A172 (cell line): ENCODE data around the gene NPIPB6. TPM values are rescaled to one million over a fixed set of nuclear protein-coding genes. Genes with fewer than 3 reads are reported as not detected.

Experiments
- DNase-seq: peaks from one replicate; pipeline ENCODE4 v3.0.0-alpha.2; 2015; ENCODE audit warnings: low spot score
- total RNA-seq: library from RNA; depleted of rRNA; stranded (reverse); fragments of >200 nt; shearing (Covaris generic); gene quantifications from 2 replicates; pipeline ENCODE4 v1.2.3, GENCODE V29; 2014; rRNA removed

NPIPB6 gene
- total RNA-seq, 1 experiment from 2014 or later: not detected

- DNase-seq: no peak
These were observed 64.8 kb downstream of the NPIPB6 start for GRCh38 chr16:28298511-28298878.

DNA sequence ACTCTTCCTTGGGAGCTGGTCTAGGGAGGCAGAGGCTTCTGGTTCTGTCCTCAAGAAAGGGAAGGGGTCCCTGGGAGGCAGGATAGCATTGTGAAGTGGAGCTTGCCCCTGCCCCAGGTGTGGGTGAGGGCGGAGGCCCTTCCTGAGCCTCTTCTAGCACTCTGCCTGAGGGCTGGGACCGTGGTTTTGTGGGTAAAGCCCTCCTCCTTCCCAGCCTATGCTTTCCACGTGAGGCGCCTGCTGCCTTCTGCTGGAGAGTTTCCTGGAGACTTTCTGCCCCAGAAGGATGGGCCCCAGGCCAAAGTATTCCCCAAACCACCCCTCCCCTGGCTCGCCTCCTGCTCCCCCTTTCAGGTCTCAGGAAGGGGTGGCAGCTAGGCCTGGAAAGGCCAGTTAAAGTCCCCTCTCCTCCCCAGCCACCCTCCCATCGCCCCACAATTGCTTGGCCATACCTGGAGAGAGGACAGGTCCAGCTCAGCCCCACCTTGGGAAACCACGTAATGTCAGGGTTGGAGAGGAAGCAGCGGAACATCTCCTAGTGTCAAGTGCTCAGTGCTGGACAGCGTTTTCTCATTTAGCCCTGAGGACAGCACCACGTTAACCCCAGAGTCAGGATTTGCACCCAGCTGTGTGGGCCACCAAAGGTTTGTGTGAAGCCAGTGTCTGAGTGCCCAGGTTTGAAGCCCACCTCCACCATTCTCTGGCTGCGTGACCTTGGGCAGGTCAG is 65.4 kb downstream of the NPIPB6 start:
- no peak for DNase-seq

DNA sequence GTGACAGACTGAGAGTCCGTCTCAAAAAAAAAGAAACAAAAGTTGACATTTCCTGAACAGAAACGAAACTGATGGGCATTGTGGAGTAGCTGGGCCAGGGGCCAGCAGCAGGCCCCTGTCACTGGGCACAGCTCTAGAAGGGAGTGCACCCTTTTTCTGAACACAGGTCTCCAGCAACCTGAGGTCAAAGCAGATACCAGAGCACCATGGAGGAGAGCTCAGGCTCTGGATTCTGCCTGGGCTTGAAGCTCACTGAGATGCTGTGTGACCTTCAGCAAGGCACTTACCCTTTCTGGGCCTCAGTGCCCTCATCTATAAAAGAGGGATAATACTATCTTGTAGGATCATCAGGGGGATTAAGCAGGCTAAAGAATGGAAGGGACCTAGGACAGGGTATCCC is 66.0 kb downstream of the NPIPB6 start:
- DNase-seq: no peak

- DNase-seq: no peak
These were observed 68.0 kb downstream of the NPIPB6 start for GRCh38 chr16:28295276-28295675.

GRCh38 chr16:28294201-28294600 is 69.1 kb downstream of the NPIPB6 start:
- no peak for DNase-seq

- no peak for DNase-seq
These were observed 69.7 kb downstream of the NPIPB6 start for GRCh38 chr16:28293601-28293960.

GRCh38 chr16:28292731-28293600 is 70.3 kb downstream of the NPIPB6 start:
- no peak for DNase-seq

Other genes starting within 250 kb of the NPIPB6 start
- gene XPO6, start 151.5 kb downstream of the NPIPB6 start, total RNA-seq: 127 and 151 TPM in 2 replicates
- 0.45 and 0.48 TPM in 2 replicates for gene SBK1, start 71.0 kb downstream of the NPIPB6 start, total RNA-seq
- gene EIF3CL, start 40.3 kb upstream of the NPIPB6 start, total RNA-seq: 28.3 and 70.4 TPM in 2 replicates
- gene NPIPB7, start 108.8 kb upstream of the NPIPB6 start, total RNA-seq: not detected in 2 replicates
- 23.7 and 27.0 TPM in 2 replicates for gene CLN3, start 128.6 kb upstream of the NPIPB6 start, total RNA-seq
- not detected in 2 replicates for gene APOBR, start 131.1 kb upstream of the NPIPB6 start, total RNA-seq
- not detected in 2 replicates for gene IL27, start 143.3 kb upstream of the NPIPB6 start, total RNA-seq
- gene NUPR1, start 175.5 kb upstream of the NPIPB6 start, total RNA-seq: 12.8 and 72.5 TPM in 2 replicates
- gene SGF29, start 190.4 kb upstream of the NPIPB6 start, total RNA-seq: 24.3 and 26.7 TPM in 2 replicates
- gene SULT1A2, start 233.5 kb upstream of the NPIPB6 start, total RNA-seq: 0.17 and 0.21 TPM in 2 replicates
- 94.4 and 111 TPM in 2 replicates for gene SULT1A1, start 246.5 kb upstream of the NPIPB6 start, total RNA-seq